IgD-negative memory B cell (primary cell): ENCODE data around the gene MRAP2. TPM values are rescaled to one million over a fixed set of nuclear protein-coding genes. Genes with fewer than 3 reads are reported as not detected.
A peak's percentile ranks its signal among the peaks of the same experiment; 100 is the strongest.
"Not testable (repeated sequence)": the region's sequence is repeated elsewhere in the genome, so short reads cannot be mapped to it uniquely, and the experiment has no call there.

ENCODE experiments used
- H3K27ac Mint-ChIP-seq, 3 donors: one replicate each; pipeline ENCODE4 v1.8.0; 2020 to 2022; ENCODE audit warnings: mild to moderate bottlenecking in 3 of 3, mixed read lengths in 3 of 3, moderate library complexity in 1 of 3
- H3K27me3 Mint-ChIP-seq: one replicate; pipeline ENCODE4 v1.8.0; 2021; ENCODE audit warnings: mixed read lengths
- H3K36me3 Mint-ChIP-seq: one replicate; pipeline ENCODE4 v1.8.0; 2020; ENCODE audit warnings: mild to moderate bottlenecking, mixed read lengths
- H3K4me1 Mint-ChIP-seq, 3 donors: one replicate each; pipeline ENCODE4 v1.8.0; 2020 to 2022; ENCODE audit warnings: mixed read lengths in 3 of 3, mild to moderate bottlenecking in 1 of 3
- H3K4me3 Mint-ChIP-seq, 4 donors: one replicate each; pipeline ENCODE4 v1.8.0; 2020 to 2022; ENCODE audit warnings: mild to moderate bottlenecking in 4 of 4, mixed read lengths in 4 of 4, moderate library complexity in 3 of 4
- H3K9me3 Mint-ChIP-seq, 3 donors: one replicate each; pipeline ENCODE4 v1.8.0; 2020 to 2021; ENCODE audit warnings: mixed read lengths in 3 of 3, mild to moderate bottlenecking in 1 of 3
- polyA plus RNA-seq: library from polyadenylated mRNA; unstranded; fragments of 300-500 nt; fragmentation: Illumina TruSeq; gene quantifications from one replicate; pipeline ENCODE4 v1.2.3, GENCODE V29; 2021

Gene MRAP2
- polyA plus RNA-seq, 1 donor from 2014 or later: not detected

DNA sequence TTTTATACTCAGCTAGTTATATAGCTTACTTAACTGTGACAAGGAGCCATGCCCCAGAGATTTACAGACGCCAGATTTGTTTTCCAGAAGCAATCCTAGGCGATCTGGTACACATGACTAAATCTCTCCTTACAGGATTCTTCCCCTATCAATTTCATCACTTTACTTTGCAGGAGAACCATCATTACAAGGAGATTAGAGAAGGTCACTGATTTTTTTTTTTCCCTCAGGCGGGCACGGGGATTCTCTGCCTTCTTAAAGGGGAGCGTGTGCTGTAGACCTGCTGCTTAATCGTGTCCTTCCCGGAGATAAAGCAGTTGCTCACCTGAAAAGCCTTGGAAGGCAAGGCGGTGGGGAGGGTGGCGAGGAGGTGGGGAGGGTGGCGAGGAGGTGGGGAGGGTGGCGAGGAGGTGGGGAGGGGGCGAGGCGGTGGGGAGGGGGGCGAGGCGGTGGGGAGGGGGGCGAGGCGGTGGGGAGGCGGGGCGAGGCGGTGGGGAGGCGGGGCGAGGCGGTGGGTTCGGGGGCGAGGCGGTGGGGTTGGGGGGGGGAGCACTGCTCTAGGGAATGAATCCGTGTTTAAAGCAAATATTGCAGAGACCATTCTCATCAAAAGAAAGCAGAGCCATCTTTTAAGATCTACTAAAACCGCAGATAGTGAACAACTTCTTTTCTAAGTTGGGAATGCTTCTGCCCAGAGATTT, 14.3 kb upstream of the MRAP2 start:
- H3K9me3 Mint-ChIP-seq: no peaks in the 10 kb centered on the region
- no peaks in the 10 kb centered on the region for H3K4me1 Mint-ChIP-seq
- H3K27ac Mint-ChIP-seq: no peak overlapping the region
- no peaks in the 10 kb centered on the region for H3K36me3 Mint-ChIP-seq
- peaks cover 4% of the 10 kb centered on the region for H3K27me3 Mint-ChIP-seq
- H3K4me3 Mint-ChIP-seq: no peak overlapping the region

DNA sequence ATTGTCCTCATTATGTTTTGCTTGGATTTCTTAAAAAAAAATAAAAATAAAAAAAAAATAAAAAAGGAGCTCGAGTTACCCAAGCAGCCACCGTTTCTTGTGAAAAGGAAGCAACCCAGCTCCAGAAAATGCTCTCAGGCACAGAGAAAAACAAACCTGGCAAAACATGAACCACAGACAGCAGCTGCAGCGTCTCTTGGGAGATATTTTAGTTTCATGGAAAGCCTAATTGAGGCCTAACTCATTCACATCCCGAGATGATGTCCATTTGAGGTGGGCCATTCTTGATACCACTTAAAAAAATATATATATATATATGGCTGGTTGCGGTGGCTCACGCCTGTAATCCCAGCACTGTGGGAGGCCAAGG, 13.7 kb upstream of the MRAP2 start:
- Mint-ChIP-seq H3K4me1 (no peaks in the 10 kb centered on the region), H3K9me3 (peaks cover 0 to 2% (median 0%) of the 10 kb centered on the region in 3 donors), H3K27me3 (peaks cover 4% of the 10 kb centered on the region), H3K27ac (no peak overlapping the region), H3K36me3 (no peaks in the 10 kb centered on the region), H3K4me3 (no peak overlapping the region)

GRCh38 chr6:84021625-84022024, 11.9 kb upstream of the MRAP2 start:
- Mint-ChIP-seq H3K36me3 (peaks cover 2% of the 10 kb centered on the region), H3K27ac (no peak overlapping the region), H3K4me3 (no peak overlapping the region), H3K27me3 (peaks cover 5% of the 10 kb centered on the region), H3K9me3 (peaks cover 0 to 5% (median 3%) of the 10 kb centered on the region in 3 donors), H3K4me1 (no peaks in the 10 kb centered on the region)

- Mint-ChIP-seq H3K4me3 (no peak overlapping the region), H3K36me3 (peaks cover 2% of the 10 kb centered on the region), H3K4me1 (no peaks in the 10 kb centered on the region), H3K27me3 (peaks cover 5% of the 10 kb centered on the region), H3K27ac (no peak overlapping the region), H3K9me3 (peaks cover 0 to 5% (median 3%) of the 10 kb centered on the region in 3 donors)
These were observed 6.8 kb upstream of the MRAP2 start for GRCh38 chr6:84026721-84027164.

- Mint-ChIP-seq H3K9me3 (peaks cover 0 to 5% (median 3%) of the 10 kb centered on the region in 3 donors), H3K27ac (no peak overlapping the region), H3K4me3 (no peak overlapping the region), H3K36me3 (peaks cover 2% of the 10 kb centered on the region), H3K4me1 (no peaks in the 10 kb centered on the region), H3K27me3 (peaks cover 8% of the 10 kb centered on the region)
These were observed 6.0 kb upstream of the MRAP2 start for GRCh38 chr6:84027340-84028181.

DNA sequence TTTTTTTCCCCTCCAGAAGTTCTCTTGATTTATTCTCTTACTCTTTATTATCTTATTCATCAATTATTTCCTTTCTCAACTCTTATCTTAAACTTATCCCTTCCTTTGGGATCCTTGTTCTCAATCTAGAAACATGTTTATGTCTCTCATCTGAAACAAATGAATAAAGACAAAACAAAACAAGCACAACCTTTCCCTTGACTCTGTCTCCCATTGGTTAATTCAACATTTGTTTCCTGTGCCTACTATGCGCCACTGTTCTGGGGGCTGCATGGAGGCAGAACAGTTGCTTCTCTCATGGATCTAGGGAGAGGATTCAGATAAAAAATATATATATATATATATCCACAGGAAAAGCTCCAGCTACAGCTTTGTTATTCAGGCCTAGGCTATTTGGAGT, 5.2 kb upstream of the MRAP2 start:
- Mint-ChIP-seq H3K4me3 (no peak overlapping the region), H3K27me3 (peaks cover 13% of the 10 kb centered on the region), H3K4me1 (peaks cover 0 to 7% (median 0%) of the 10 kb centered on the region in 3 donors), H3K27ac (no peak overlapping the region), H3K36me3 (peaks cover 2% of the 10 kb centered on the region), H3K9me3 (peaks cover 0 to 5% (median 3%) of the 10 kb centered on the region in 3 donors)

DNA sequence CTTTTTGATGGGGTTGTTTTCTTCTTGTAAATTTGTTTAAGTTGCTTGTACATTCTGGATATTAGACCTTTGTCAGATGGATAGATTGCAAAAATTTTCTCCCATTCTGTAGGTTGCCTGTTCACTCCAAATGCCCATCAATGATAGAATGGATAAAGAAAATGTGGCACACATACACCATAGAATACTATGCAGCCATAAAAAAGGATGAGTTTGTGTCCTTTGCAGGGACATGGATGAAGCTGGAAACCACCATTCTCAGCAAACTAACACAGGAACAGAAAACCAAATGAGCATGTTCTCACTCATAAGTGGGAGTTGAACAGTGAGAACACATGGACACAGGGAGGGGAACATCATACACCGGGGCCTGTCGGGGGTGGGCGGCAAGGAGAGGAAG, 1.6 kb upstream of the MRAP2 start:
- H3K9me3 Mint-ChIP-seq, H3K36me3 Mint-ChIP-seq, H3K27ac Mint-ChIP-seq, H3K4me3 Mint-ChIP-seq: not testable (repeated sequence)
- H3K4me1 Mint-ChIP-seq: peaks cover 0 to 16% (median 4%) of the 10 kb centered on the region in 3 donors
- peaks cover 32% of the 10 kb centered on the region for H3K27me3 Mint-ChIP-seq

- Mint-ChIP-seq H3K4me3 (peak overlapping the region in 1 of 4 donors; percentile 56), H3K27ac (no peak overlapping the region), H3K9me3 (peaks cover 0 to 3% (median 0%) of the 10 kb centered on the region in 3 donors), H3K4me1 (peaks cover 0 to 16% (median 4%) of the 10 kb centered on the region in 3 donors), H3K27me3 (peaks cover 32% of the 10 kb centered on the region), H3K36me3 (no peaks in the 10 kb centered on the region)
These were observed 1.9 kb downstream of the MRAP2 start for GRCh38 chr6:84035484-84035883.

DNA sequence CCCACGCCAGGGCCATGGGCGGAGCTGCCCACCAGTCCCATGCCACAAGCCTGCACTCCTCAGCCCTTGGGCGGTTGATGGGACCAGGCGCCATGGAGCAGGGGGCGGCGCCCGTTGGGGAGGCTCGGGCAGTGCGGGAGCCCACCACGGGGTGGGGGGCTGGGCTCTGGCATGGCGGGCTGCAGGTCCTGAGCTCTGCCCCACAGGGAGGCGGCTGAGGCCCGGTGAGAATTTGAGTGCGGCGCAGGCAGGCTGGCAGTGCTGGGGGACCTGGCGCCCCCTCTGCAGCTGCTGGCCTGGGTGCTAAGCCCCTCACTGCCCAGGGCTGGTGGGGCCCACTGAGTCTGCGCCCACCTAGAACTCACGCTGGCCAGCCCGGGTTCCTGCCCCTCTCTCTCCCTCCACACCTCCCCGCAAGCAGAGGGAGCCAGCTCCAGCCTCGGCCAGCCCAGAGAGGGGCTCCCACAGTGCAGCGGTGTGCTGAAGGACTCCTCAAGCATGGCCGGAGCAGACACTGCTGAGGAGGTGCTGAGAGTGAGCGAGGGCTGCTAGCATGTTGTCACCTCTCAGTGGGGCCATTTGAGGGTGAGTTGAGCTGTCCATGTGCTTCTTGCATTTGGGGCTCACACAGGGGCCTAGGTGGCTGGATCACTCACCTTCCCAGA, 4.0 kb downstream of the MRAP2 start:
- H3K9me3 Mint-ChIP-seq: peaks cover 0 to 6% (median 2%) of the 10 kb centered on the region in 3 donors
- H3K27me3 Mint-ChIP-seq: peaks cover 26% of the 10 kb centered on the region
- no peaks in the 10 kb centered on the region for H3K36me3 Mint-ChIP-seq
- H3K4me3 Mint-ChIP-seq: no peak overlapping the region
- H3K27ac Mint-ChIP-seq: no peak overlapping the region
- H3K4me1 Mint-ChIP-seq: peaks cover 0 to 16% (median 4%) of the 10 kb centered on the region in 3 donors

- Mint-ChIP-seq H3K27me3 (peaks cover 1% of the 10 kb centered on the region), H3K27ac (no peak overlapping the region), H3K4me1 (no peaks in the 10 kb centered on the region), H3K4me3 (no peak overlapping the region), H3K9me3 (peaks cover 0 to 6% (median 2%) of the 10 kb centered on the region in 3 donors), H3K36me3 (no peaks in the 10 kb centered on the region)
These were observed 9.0 kb downstream of the MRAP2 start for GRCh38 chr6:84042603-84043002.

DNA sequence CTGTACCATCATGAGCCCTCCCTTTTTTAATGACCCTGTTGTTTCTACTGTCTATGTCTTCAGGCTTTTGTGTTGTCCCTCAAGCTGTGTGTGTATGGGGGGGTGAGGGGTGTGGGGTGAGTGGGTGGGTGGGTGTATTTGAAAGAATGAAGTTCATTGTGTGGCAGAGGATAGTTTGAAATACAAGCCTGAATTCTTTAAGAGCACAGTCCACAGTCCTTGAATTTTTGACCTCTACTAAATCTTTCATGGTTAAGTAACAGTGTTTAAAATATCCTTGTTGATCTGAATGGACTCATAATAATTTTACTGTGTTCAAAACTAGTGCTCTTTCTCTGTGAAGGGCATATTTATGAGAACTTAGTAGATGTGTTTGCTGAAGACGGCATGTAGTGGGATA, 10.0 kb downstream of the MRAP2 start:
- Mint-ChIP-seq H3K27me3 (peaks cover 1% of the 10 kb centered on the region), H3K4me3 (no peak overlapping the region), H3K4me1 (no peaks in the 10 kb centered on the region), H3K36me3 (no peaks in the 10 kb centered on the region), H3K9me3 (peaks cover 0 to 6% (median 2%) of the 10 kb centered on the region in 3 donors), H3K27ac (no peak overlapping the region)

DNA sequence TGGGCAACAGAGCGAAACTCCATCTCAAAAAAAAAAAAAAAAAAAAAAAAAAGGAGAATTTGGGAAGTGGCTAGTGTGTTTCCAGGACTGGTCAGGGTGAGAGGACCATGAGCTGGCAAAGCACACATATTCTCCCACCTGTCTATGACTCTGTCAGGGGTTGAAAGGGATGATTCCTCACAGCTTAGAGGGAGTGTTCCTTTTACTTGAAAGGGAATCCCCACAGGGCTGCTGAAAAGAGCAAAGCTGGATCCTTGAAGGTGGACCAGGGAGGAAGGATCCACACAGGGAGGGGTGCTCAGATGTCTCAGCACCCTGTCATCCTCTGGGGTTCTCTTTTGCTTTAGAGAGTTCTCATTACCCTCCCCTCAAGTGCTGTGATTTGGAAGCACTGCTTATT, 13.2 kb downstream of the MRAP2 start:
- H3K4me1 Mint-ChIP-seq: no peaks in the 10 kb centered on the region
- peaks cover 5% of the 10 kb centered on the region for H3K27me3 Mint-ChIP-seq
- H3K9me3 Mint-ChIP-seq: peaks cover 0 to 4% (median 0%) of the 10 kb centered on the region in 3 donors
- H3K4me3 Mint-ChIP-seq: no peak overlapping the region
- H3K36me3 Mint-ChIP-seq: no peaks in the 10 kb centered on the region
- no peak overlapping the region for H3K27ac Mint-ChIP-seq

GRCh38 chr6:84048588-84048987, 15.0 kb downstream of the MRAP2 start:
- peaks cover 7% of the 10 kb centered on the region for H3K27me3 Mint-ChIP-seq
- no peaks in the 10 kb centered on the region for H3K4me1 Mint-ChIP-seq
- no peaks in the 10 kb centered on the region for H3K36me3 Mint-ChIP-seq
- H3K9me3 Mint-ChIP-seq: peaks cover 0 to 4% (median 0%) of the 10 kb centered on the region in 3 donors
- no peak overlapping the region for H3K4me3 Mint-ChIP-seq
- H3K27ac Mint-ChIP-seq: no peak overlapping the region

- Mint-ChIP-seq H3K9me3 (peaks cover 0 to 4% (median 0%) of the 10 kb centered on the region in 3 donors), H3K4me1 (no peaks in the 10 kb centered on the region), H3K27ac (no peak overlapping the region), H3K4me3 (no peak overlapping the region), H3K27me3 (peaks cover 7% of the 10 kb centered on the region), H3K36me3 (no peaks in the 10 kb centered on the region)
These were observed 16.8 kb downstream of the MRAP2 start for GRCh38 chr6:84050408-84050807.
